Epithelial cell of prostate (primary cell): Measurements from ENCODE around the gene RHOBTB1.
"Not testable (repeated sequence)": the region's sequence is repeated elsewhere in the genome, so short reads cannot be mapped to it uniquely, and the experiment has no call there.

Experiments used
- DNase-seq: peaks from one replicate; pipeline ENCODE4 v3.0.0-alpha.2; 2011; ENCODE audit warnings: low read depth, low spot score
- H3K27ac ChIP-seq: fragments of 450-650 bp; 2 replicates; pipeline ENCODE4 v1.5.1; 2017; ENCODE audit warnings: mild to moderate bottlenecking

The RHOBTB1 gene

GRCh38 chr10:60877061-60877776 is 66.8 kb downstream of the RHOBTB1 start:
- no peak for DNase-seq
- no peak overlapping the region for H3K27ac ChIP-seq

- no peak overlapping the region for H3K27ac ChIP-seq
- DNase-seq, result no peak
These were observed 70.2 kb downstream of the RHOBTB1 start for GRCh38 chr10:60873758-60874157.

GRCh38 chr10:60872451-60872850 is 71.5 kb downstream of the RHOBTB1 start:
- no peak overlapping the region for H3K27ac ChIP-seq
- DNase-seq, result no peak

GRCh38 chr10:60871215-60871614 is 72.8 kb downstream of the RHOBTB1 start:
- no peak overlapping the region for H3K27ac ChIP-seq
- no peak for DNase-seq

GRCh38 chr10:60870803-60871202 is 73.2 kb downstream of the RHOBTB1 start:
- DNase-seq, result no peak
- H3K27ac ChIP-seq, result no peak overlapping the region

- DNase-seq, result no peak
- no peak overlapping the region for H3K27ac ChIP-seq
These were observed 73.6 kb downstream of the RHOBTB1 start for GRCh38 chr10:60870416-60870728.

GRCh38 chr10:60869652-60870415 is 74.2 kb downstream of the RHOBTB1 start:
- no peak for DNase-seq
- no peak overlapping the region for H3K27ac ChIP-seq

GRCh38 chr10:60868946-60869345 is 75.0 kb downstream of the RHOBTB1 start:
- H3K27ac ChIP-seq, result no peak overlapping the region
- DNase-seq, result no peak

- H3K27ac ChIP-seq, result no peak overlapping the region
- no peak for DNase-seq
These were observed 78.7 kb downstream of the RHOBTB1 start for GRCh38 chr10:60865198-60865783.

- DNase-seq, result no peak
- no peak overlapping the region for H3K27ac ChIP-seq
These were observed 80.2 kb downstream of the RHOBTB1 start for GRCh38 chr10:60863796-60864195.

GRCh38 chr10:60862517-60862916 is 81.5 kb downstream of the RHOBTB1 start:
- no peak for DNase-seq
- H3K27ac ChIP-seq, result no peak overlapping the region

GRCh38 chr10:60856405-60856804 is 87.6 kb downstream of the RHOBTB1 start:
- no peak for DNase-seq
- H3K27ac ChIP-seq, result no peak overlapping the region

GRCh38 chr10:60853637-60854036 is 90.3 kb downstream of the RHOBTB1 start:
- DNase-seq, result no peak
- H3K27ac ChIP-seq, result no peak overlapping the region

- no peak for DNase-seq
- no peak overlapping the region for H3K27ac ChIP-seq
These were observed 90.9 kb downstream of the RHOBTB1 start for GRCh38 chr10:60853107-60853506.

GRCh38 chr10:60849740-60850139 is 94.2 kb downstream of the RHOBTB1 start:
- DNase-seq, result no peak
- no peak overlapping the region for H3K27ac ChIP-seq

- no peak for DNase-seq
- H3K27ac ChIP-seq, result no peak overlapping the region
These were observed 94.8 kb downstream of the RHOBTB1 start for GRCh38 chr10:60849217-60849616.

- no peak overlapping the region for H3K27ac ChIP-seq
- no peak for DNase-seq
These were observed 95.3 kb downstream of the RHOBTB1 start for GRCh38 chr10:60848680-60849079.

- no peak overlapping the region for H3K27ac ChIP-seq
- no peak for DNase-seq
These were observed 95.9 kb downstream of the RHOBTB1 start for GRCh38 chr10:60848126-60848525.

GRCh38 chr10:60846173-60846572 is 97.8 kb downstream of the RHOBTB1 start:
- no peak for DNase-seq
- no peak overlapping the region for H3K27ac ChIP-seq

- no peak overlapping the region for H3K27ac ChIP-seq
- no peak for DNase-seq
These were observed 98.9 kb downstream of the RHOBTB1 start for GRCh38 chr10:60845038-60845437.

- no peak for DNase-seq
- H3K27ac ChIP-seq, result no peak overlapping the region
These were observed 101.3 kb downstream of the RHOBTB1 start for GRCh38 chr10:60842694-60843093.

GRCh38 chr10:60841227-60841626 is 102.8 kb downstream of the RHOBTB1 start:
- not testable (repeated sequence) for DNase-seq, H3K27ac ChIP-seq
